HG03103 (cell line): ENCODE results near the gene APEH.

ENCODE experiments used
- ATAC-seq: cut with Tn5 transposase; IDR thresholded peaks from one replicate; pipeline ENCODE4 v1.9.1; 2021; ENCODE audit warnings: low read depth; ENCODE audit not compliant: unreplicated experiment

APEH gene

GRCh38 chr3:49650177-49650576 is 24.0 kb upstream of the APEH start:
- ATAC-seq, result no peak

- no peak for ATAC-seq
These were observed 23.5 kb upstream of the APEH start for GRCh38 chr3:49650637-49651036.

- ATAC-seq, result no peak
These were observed 21.8 kb upstream of the APEH start for GRCh38 chr3:49652218-49652902.

- ATAC-seq, result no peak
These were observed 21.2 kb upstream of the APEH start for GRCh38 chr3:49652903-49653415.

GRCh38 chr3:49653621-49654020 is 20.5 kb upstream of the APEH start:
- no peak for ATAC-seq

GRCh38 chr3:49654176-49654825 is 19.9 kb upstream of the APEH start:
- no peak for ATAC-seq

- ATAC-seq, result no peak
These were observed 19.1 kb upstream of the APEH start for GRCh38 chr3:49654955-49655556.

GRCh38 chr3:49655731-49656285 is 18.3 kb upstream of the APEH start:
- ATAC-seq, result no peak

- ATAC-seq, result no peak
These were observed 17.5 kb upstream of the APEH start for GRCh38 chr3:49656541-49657112.

GRCh38 chr3:49657208-49657915 is 16.8 kb upstream of the APEH start:
- ATAC-seq, result no peak

GRCh38 chr3:49658711-49659110 is 15.4 kb upstream of the APEH start:
- ATAC-seq, result no peak

GRCh38 chr3:49659756-49660155 is 14.4 kb upstream of the APEH start:
- no peak for ATAC-seq

- no peak for ATAC-seq
These were observed 12.9 kb upstream of the APEH start for GRCh38 chr3:49661281-49661680.

- ATAC-seq, result no peak
These were observed 12.1 kb upstream of the APEH start for GRCh38 chr3:49662021-49662420.

GRCh38 chr3:49662720-49663413 is 11.3 kb upstream of the APEH start:
- no peak for ATAC-seq

GRCh38 chr3:49663831-49664230 is 10.3 kb upstream of the APEH start:
- no peak for ATAC-seq

- no peak for ATAC-seq
These were observed 9.9 kb upstream of the APEH start for GRCh38 chr3:49664300-49664699.

- no peak for ATAC-seq
These were observed 8.2 kb upstream of the APEH start for GRCh38 chr3:49665822-49666519.

GRCh38 chr3:49666592-49666991 is 7.6 kb upstream of the APEH start:
- ATAC-seq, result no peak
